HCT116 (cell line): ENCODE results near the gene GHR. TPM values are rescaled to one million over a fixed set of nuclear protein-coding genes. Genes with fewer than 3 reads are reported as not detected.

Source experiments
- ATAC-seq: fragments of 200-7000 bp; cut with Tn5 transposase; 2 replicates; pipeline ENCODE4 v1.9.1; 2020; ENCODE audit warnings: mild to moderate bottlenecking, moderate library complexity
- BruUV-seq: library from RNA; stranded (reverse); fragments of 400-500 nt; replicated peaks from 2 replicates; lab custom pipeline; 2021; lab: Mats Ljungman, UMichigan
- CTCF ChIA-PET: fragments of 300-600 bp; sonication (Branson Sonifier 250); formaldehyde crosslinking; loops from one replicate; lab custom pipeline; 2021; ENCODE audit warnings: antibody characterized with exemption; lab: Charles Lee
- POLR2A ChIA-PET: fragments of 300-600, 350-600 bp; sonication (Branson Sonifier 250); formaldehyde crosslinking; loops from one replicate; lab custom pipeline; 2021; ENCODE audit warnings: antibody characterized with exemption; lab: Charles Lee
- RAD21 ChIA-PET, 2 experiments: fragments of 300-600 bp; sonication (Branson Sonifier 250); formaldehyde crosslinking; loops; one replicate each; lab custom pipeline; 2023; ENCODE audit warnings: low total read pairs in 2 of 2; ENCODE audit not compliant: uncharacterized antibody in 2 of 2, unreplicated experiment in 2 of 2, low non-redundant PET in 1 of 2; lab: Charles Lee
- DNase-seq: peaks from one replicate; pipeline ENCODE4 v3.0.0-alpha.2; 2010; ENCODE audit warnings: low read depth, low spot score
- H2AFZ ChIP-seq: fragments of 200-600 bp; shearing (Covaris generic), sonication (generic); 2 replicates; pipeline ENCODE4 v1.6.1; 2017; ENCODE audit warnings: low read depth, mixed run types, mixed read lengths, antibody characterized with exemption, low read length; ENCODE audit not compliant: poor library complexity, severe bottlenecking
- H3K27ac ChIP-seq: 2 replicates; pipeline ENCODE4 v1.5.1; 2012; ENCODE audit warnings: low read depth, low read length
- H3K27me3 ChIP-seq: fragments of 200-600 bp; sonication (generic); 2 replicates; pipeline ENCODE4 v1.6.1; 2016; ENCODE audit warnings: mixed run types, low read length, mixed read lengths; ENCODE audit not compliant: insufficient read depth
- H3K36me3 ChIP-seq, 2 experiments: fragments of 200-500 bp in 1 of 2; fragments of 200-600 bp in 1 of 2; sonication (Bioruptor generic) in 1 of 2; sonication (generic) in 1 of 2; 2 replicates each; pipeline versions ENCODE4 v1.5.1 to v1.6.1; 2014 to 2016; ENCODE audit warnings: low read length in 2 of 2, inconsistent platforms in 1 of 2, mixed read lengths in 1 of 2, mixed run types in 1 of 2; ENCODE audit not compliant: insufficient read depth in 2 of 2, control insufficient read depth in 1 of 2
- H3K4me1 ChIP-seq, 2 experiments: fragments of 200-600 bp in 1 of 2; sonication (generic) in 1 of 2; 2 replicates each; pipeline versions ENCODE4 v1.5.1 to v1.6.1; 2012 to 2017; ENCODE audit warnings: low read length in 2 of 2, inconsistent platforms in 1 of 2, mild to moderate bottlenecking in 1 of 2, mixed read lengths in 1 of 2, mixed run types in 1 of 2, moderate library complexity in 1 of 2; ENCODE audit not compliant: insufficient read depth in 2 of 2, control insufficient read depth in 1 of 2
- H3K4me2 ChIP-seq: fragments of 200-600 bp; sonication (generic); 2 replicates; pipeline ENCODE4 v1.6.1; 2017; ENCODE audit warnings: mixed run types, low read length, mixed read lengths
- H3K4me3 ChIP-seq, 2 experiments: fragments of 200-600 bp in 1 of 2; sonication (generic) in 1 of 2; replicated peaks in 1 of 2; 2 replicates each; pipeline ENCODE4 v1.5.1; 2011 to 2016; ENCODE audit warnings: low read length in 2 of 2, control low read depth in 1 of 2, low read depth in 1 of 2, mild to moderate bottlenecking in 1 of 2, mixed read lengths in 1 of 2, mixed run types in 1 of 2
- H3K79me2 ChIP-seq: fragments of 200-600 bp; sonication (generic); 2 replicates; pipeline ENCODE4 v1.6.1; 2017; ENCODE audit warnings: mild to moderate bottlenecking, mixed run types, low read length, moderate library complexity, mixed read lengths; ENCODE audit not compliant: insufficient read depth
- H3K9ac ChIP-seq: fragments of 200-600 bp; sonication (generic); 2 replicates; pipeline ENCODE4 v1.6.1; 2016; ENCODE audit warnings: low read length, mixed read lengths
- H3K9me2 ChIP-seq: fragments of 200-600 bp; sonication (generic), shearing (Covaris generic); 2 replicates; pipeline ENCODE4 v1.6.1; 2017; ENCODE audit warnings: mixed run types, mild to moderate bottlenecking, moderate library complexity; ENCODE audit not compliant: insufficient read depth
- H3K9me3 ChIP-seq, 2 experiments: fragments of 200-500 bp in 1 of 2; fragments of 200-600 bp in 1 of 2; sonication (Bioruptor generic) in 1 of 2; sonication (generic) in 1 of 2; 2 replicates each; pipeline ENCODE4 v1.6.1; 2014 to 2017; ENCODE audit warnings: low read length in 2 of 2, mixed read lengths in 2 of 2, inconsistent platforms in 1 of 2, low read depth in 1 of 2, mild to moderate bottlenecking in 1 of 2, mixed run types in 1 of 2, moderate library complexity in 1 of 2; ENCODE audit not compliant: control insufficient read depth in 1 of 2, insufficient read depth in 1 of 2
- H4K20me1 ChIP-seq: fragments of 200-600 bp; sonication (generic), shearing (Covaris generic); 2 replicates; pipeline ENCODE4 v1.6.1; 2017; ENCODE audit warnings: mixed run types, mild to moderate bottlenecking, moderate library complexity; ENCODE audit not compliant: insufficient read depth
- ATF3 ChIP-seq: IDR thresholded peaks from 2 replicates; pipeline ENCODE4 v1.6.1; 2012
- CEBPB ChIP-seq: IDR thresholded peaks from 2 replicates; pipeline ENCODE4 v1.6.1; 2012; ENCODE audit warnings: low read depth
- EGR1 ChIP-seq: IDR thresholded peaks from 2 replicates; pipeline ENCODE4 v1.6.1; 2012; ENCODE audit warnings: low read depth
- ELF1 ChIP-seq: IDR thresholded peaks from 2 replicates; pipeline ENCODE4 v1.6.1; 2012; ENCODE audit warnings: low read depth, borderline replicate concordance
- EZH2 ChIP-seq: fragments of 200-600 bp; sonication (generic); IDR thresholded peaks from 2 replicates; pipeline ENCODE4 v1.6.1; 2017; ENCODE audit warnings: antibody characterized with exemption, mixed run types
- EZH2phosphoT487 ChIP-seq: fragments of 200-600 bp; IDR thresholded peaks from 2 replicates; pipeline ENCODE4 v1.6.1; 2018; ENCODE audit warnings: antibody characterized with exemption, borderline replicate concordance
- JUND ChIP-seq: IDR thresholded peaks from 2 replicates; pipeline ENCODE4 v1.6.1; 2012
- POLR2A ChIP-seq: IDR thresholded peaks from 2 replicates; pipeline ENCODE4 v1.7.0; 2011; ENCODE audit warnings: borderline replicate concordance; ENCODE audit not compliant: insufficient read depth, insufficient read length; ENCODE audit errors: extremely low read depth
- RAD21 ChIP-seq: IDR thresholded peaks from 2 replicates; pipeline ENCODE4 v1.6.1; 2012; ENCODE audit warnings: low read depth, mild to moderate bottlenecking
- intact Hi-C: fragments of 100-400 bp; cut with micrococcal nuclease; formaldehyde crosslinking; loops from 2 replicates; pipeline ENCODE4 v1.10.0; 2022
- total RNA-seq: library from RNA; stranded (reverse); gene quantifications from one replicate; pipeline ENCODE4 v1.2.1, GENCODE V29; 2021; ENCODE audit not compliant: unreplicated experiment
- TF ChIP-seq, protein P1 (sequence below): IDR thresholded peaks from 2 replicates; pipeline ENCODE4 v1.6.1; 2011; ENCODE audit warnings: mild to moderate bottlenecking, low read length, moderate library complexity; ENCODE audit not compliant: insufficient replicate concordance; ENCODE audit errors: extremely low read depth
- TF ChIP-seq, protein P2 (sequence below): IDR thresholded peaks from 2 replicates; pipeline ENCODE4 v1.6.1; 2012; ENCODE audit warnings: low read depth

Gene GHR
- total RNA-seq, 1 experiment from 2014 or later, result not detected

GRCh38 chr5:42641336-42642005 is 218.2 kb downstream of the GHR start:
- Histone ChIP-seq H4K20me1 (no peaks in the 10 kb centered on the region), H3K36me3 (no peaks in the 10 kb centered on the region), H3K27me3 (peaks cover 12% of the 10 kb centered on the region), H3K9me2 (no peaks in the 10 kb centered on the region), H3K4me1 (no peaks in the 10 kb centered on the region), H3K9ac (no peak overlapping the region), H3K4me3 (no peak overlapping the region), H3K79me2 (no peaks in the 10 kb centered on the region)
- CTCF ChIA-PET, result no interaction called here
- DNase-seq (no peak), ATAC-seq (no peak)
- no TSS peak for BruUV-seq
- POLR2A ChIA-PET, result no interaction called here
- no peak for TF ChIP-seq ATF3
- no peak for TF ChIP-seq ELF1
- TF ChIP-seq, protein P1, sequence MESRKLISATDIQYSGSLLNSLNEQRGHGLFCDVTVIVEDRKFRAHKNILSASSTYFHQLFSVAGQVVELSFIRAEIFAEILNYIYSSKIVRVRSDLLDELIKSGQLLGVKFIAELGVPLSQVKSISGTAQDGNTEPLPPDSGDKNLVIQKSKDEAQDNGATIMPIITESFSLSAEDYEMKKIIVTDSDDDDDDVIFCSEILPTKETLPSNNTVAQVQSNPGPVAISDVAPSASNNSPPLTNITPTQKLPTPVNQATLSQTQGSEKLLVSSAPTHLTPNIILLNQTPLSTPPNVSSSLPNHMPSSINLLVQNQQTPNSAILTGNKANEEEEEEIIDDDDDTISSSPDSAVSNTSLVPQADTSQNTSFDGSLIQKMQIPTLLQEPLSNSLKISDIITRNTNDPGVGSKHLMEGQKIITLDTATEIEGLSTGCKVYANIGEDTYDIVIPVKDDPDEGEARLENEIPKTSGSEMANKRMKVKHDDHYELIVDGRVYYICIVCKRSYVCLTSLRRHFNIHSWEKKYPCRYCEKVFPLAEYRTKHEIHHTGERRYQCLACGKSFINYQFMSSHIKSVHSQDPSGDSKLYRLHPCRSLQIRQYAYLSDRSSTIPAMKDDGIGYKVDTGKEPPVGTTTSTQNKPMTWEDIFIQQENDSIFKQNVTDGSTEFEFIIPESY, result no peak
- TF ChIP-seq RAD21, result no peak
- TF ChIP-seq, all 23 proteins: peak for 0
- H3K27ac ChIP-seq, result no peak overlapping the region
- H3K9me3 ChIP-seq, result no peaks in the 10 kb centered on the region
- no peak overlapping the region for H2AFZ ChIP-seq
- no peak overlapping the region for H3K4me2 ChIP-seq
- intact Hi-C loops, result no loop called here
- RAD21 ChIA-PET, result no interaction called here

GRCh38 chr5:42642006-42642405 is 218.8 kb downstream of the GHR start:
- no TSS peak for BruUV-seq
- Histone ChIP-seq H3K9me3 (no peaks in the 10 kb centered on the region), H3K9ac (no peak overlapping the region), H3K9me2 (no peaks in the 10 kb centered on the region), H3K79me2 (no peaks in the 10 kb centered on the region), H2AFZ (no peak overlapping the region), H3K27me3 (peaks cover 16% of the 10 kb centered on the region), H3K4me3 (no peak overlapping the region), H3K27ac (no peak overlapping the region), H3K4me2 (no peak overlapping the region), H4K20me1 (no peaks in the 10 kb centered on the region), H3K36me3 (no peaks in the 10 kb centered on the region), H3K4me1 (no peaks in the 10 kb centered on the region)
- RAD21 ChIA-PET, result no interaction called here
- intact Hi-C loops, result no loop called here
- no peak for DNase-seq
- CTCF ChIA-PET, result no interaction called here
- POLR2A ChIA-PET, result no interaction called here
- no peak for ATAC-seq
- TF ChIP-seq, protein P2, sequence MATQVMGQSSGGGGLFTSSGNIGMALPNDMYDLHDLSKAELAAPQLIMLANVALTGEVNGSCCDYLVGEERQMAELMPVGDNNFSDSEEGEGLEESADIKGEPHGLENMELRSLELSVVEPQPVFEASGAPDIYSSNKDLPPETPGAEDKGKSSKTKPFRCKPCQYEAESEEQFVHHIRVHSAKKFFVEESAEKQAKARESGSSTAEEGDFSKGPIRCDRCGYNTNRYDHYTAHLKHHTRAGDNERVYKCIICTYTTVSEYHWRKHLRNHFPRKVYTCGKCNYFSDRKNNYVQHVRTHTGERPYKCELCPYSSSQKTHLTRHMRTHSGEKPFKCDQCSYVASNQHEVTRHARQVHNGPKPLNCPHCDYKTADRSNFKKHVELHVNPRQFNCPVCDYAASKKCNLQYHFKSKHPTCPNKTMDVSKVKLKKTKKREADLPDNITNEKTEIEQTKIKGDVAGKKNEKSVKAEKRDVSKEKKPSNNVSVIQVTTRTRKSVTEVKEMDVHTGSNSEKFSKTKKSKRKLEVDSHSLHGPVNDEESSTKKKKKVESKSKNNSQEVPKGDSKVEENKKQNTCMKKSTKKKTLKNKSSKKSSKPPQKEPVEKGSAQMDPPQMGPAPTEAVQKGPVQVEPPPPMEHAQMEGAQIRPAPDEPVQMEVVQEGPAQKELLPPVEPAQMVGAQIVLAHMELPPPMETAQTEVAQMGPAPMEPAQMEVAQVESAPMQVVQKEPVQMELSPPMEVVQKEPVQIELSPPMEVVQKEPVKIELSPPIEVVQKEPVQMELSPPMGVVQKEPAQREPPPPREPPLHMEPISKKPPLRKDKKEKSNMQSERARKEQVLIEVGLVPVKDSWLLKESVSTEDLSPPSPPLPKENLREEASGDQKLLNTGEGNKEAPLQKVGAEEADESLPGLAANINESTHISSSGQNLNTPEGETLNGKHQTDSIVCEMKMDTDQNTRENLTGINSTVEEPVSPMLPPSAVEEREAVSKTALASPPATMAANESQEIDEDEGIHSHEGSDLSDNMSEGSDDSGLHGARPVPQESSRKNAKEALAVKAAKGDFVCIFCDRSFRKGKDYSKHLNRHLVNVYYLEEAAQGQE, result no peak
- TF ChIP-seq JUND (no peak), CEBPB (no peak), RAD21 (no peak), POLR2A (no peak), EZH2 (no peak), EGR1 (no peak), ELF1 (no peak), EZH2phosphoT487 (no peak)
- TF ChIP-seq, protein P1, result no peak
